GM21786 (cell line): Measurements from ENCODE around the gene HDAC8.

Experiments used
- ATAC-seq: cut with Tn5 transposase; IDR thresholded peaks from one replicate; pipeline ENCODE4 v1.9.1; 2021; ENCODE audit not compliant: unreplicated experiment

HDAC8 gene

GRCh38 chrX:72297953-72298730 lies 274.5 kb downstream of the HDAC8 start:
- ATAC-seq: peak; percentile 55

DNA sequence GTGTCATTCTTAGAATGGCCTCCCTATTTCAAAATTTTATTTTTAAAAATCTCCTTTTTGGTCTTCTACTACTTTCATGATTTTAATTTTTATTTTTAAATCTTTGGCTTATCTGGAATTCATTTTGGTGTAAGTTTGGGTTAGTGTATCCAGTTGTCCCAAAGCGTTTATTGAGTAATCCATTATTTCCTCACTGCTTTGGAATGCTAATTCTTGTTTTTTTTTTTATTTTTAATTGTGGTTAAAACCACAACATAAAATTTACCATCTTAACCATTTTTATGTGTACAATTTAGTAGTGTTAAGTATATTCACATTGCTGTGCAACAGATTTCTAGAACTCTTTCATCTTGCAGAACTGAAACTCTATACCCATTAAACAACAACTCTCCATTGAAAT lies 275.7 kb downstream of the HDAC8 start:
- ATAC-seq: no peak

GRCh38 chrX:72295745-72296144 lies 276.9 kb downstream of the HDAC8 start:
- no peak for ATAC-seq

GRCh38 chrX:72294497-72294896 lies 278.1 kb downstream of the HDAC8 start:
- ATAC-seq: no peak

- no peak for ATAC-seq
These were observed 290.3 kb downstream of the HDAC8 start for GRCh38 chrX:72282302-72282701.

- ATAC-seq: no peak
These were observed 292.3 kb downstream of the HDAC8 start for GRCh38 chrX:72280321-72280845.
